HG02938 (cell line): ENCODE results near the gene RND2.
"Not testable (repeated sequence)": the region's sequence is repeated elsewhere in the genome, so short reads cannot be mapped to it uniquely, and the experiment has no call there.

Source experiments
- ATAC-seq: cut with Tn5 transposase; IDR thresholded peaks from one replicate; pipeline ENCODE4 v1.9.1; 2021; ENCODE audit warnings: mild to moderate bottlenecking, moderate library complexity; ENCODE audit not compliant: unreplicated experiment

The RND2 gene

GRCh38 chr17:43025766-43026537 lies 921 bp downstream of the RND2 start:
- ATAC-seq, result no peak

- no peak for ATAC-seq
These were observed 1.6 kb downstream of the RND2 start for GRCh38 chr17:43026595-43026994.

DNA sequence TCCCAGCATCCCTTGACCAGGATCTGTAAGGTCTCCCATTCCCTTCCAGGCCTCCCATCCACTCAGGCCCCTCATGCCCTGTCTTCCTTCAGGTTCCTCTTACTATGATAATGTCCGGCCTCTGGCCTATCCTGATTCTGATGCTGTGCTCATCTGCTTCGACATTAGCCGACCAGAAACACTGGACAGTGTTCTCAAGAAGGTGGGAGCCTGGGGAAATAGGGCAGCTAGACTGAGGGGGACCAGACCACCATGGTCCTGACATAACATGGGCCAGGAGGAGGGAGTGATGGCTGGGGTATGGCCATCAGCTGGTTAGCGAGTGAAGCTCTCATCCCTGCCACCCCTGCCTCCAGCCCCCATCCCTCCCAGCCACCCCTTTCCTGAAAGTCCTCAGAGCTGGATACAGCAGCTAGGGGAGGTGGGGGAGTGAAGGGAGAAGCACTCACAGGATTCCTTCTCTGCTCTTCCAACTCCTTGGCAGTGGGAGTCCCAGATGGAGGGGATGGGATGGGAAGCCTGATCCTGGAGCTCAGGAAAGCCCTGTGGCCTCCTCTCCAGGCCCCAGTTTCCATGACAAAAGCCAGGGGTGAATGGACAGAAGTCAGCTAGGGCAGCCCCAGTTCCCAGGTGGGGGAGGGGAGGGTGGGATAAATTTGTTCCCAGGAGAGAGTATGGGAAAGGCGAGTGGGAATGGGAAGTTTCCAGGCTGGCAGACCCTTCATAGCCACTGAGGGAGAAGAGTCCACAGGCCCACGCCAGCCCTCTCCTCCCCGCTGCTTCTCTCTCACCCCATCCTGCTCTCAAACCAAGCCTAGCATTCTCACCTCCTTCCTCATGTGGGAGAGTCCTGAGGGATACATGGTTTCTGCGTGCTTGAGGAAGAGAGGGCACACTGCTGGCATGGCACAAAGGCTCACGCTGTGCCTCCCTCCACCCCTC lies 2.3 kb downstream of the RND2 start:
- ATAC-seq, result no peak

DNA sequence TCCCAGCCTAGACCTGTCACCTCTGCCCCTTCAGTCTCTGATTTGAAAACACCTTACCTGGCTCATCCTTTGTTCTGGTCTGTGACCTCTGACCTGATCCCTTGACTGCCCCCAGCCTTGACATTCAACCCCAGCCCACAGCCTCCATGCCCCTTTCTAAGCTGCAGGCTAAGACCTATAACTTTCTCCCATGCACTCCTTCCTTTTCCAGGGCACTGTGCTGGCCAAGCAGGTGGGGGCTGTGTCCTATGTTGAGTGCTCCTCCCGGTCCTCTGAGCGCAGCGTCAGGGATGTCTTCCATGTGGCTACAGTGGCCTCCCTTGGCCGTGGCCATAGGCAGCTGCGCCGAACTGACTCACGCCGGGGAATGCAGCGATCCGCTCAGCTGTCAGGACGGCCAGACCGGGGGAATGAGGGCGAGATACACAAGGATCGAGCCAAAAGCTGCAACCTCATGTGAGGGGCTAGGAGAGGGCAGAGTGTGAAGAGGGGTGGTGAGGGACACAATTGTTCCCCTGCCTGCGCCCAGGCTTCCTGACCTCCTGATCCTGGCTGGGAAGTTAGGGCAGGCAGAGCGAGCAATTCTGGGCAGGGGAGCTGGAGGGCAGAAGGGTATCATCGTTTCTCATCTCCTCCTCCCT lies 3.3 kb downstream of the RND2 start:
- no peak for ATAC-seq

DNA sequence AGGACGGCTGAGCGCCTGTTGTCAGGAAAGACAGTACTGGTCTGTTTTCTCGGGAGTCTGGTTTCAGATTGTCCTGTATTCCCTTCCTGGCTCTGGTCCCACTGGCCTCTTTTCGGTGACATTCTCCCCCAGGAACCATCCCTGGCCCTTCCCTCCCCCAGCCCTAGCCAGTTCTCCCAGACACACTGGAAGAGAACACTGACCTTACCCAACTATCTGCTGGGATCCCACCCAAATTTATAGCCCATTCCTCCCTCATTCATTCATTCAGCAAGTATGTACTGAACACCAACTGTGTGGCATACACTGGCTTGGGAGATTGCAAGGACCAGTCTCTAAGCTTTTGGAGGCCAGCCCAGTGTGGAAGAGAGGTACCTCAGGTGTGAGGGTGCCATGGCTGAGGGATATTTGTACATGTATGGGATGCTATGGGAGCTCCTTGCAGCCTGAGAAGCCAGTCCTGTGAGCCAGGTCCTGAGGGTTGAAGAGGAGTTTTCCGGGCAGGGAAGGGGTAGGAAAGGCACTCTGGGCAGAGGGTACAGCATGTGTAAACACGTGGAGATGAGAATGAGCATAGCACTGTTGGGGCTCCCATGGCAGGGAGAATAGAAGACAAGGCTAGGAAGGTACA lies 5.2 kb downstream of the RND2 start:
- ATAC-seq, result no peak

- no peak for ATAC-seq
These were observed 6.6 kb downstream of the RND2 start for GRCh38 chr17:43031666-43032065.

GRCh38 chr17:43033948-43034881 lies 9.2 kb downstream of the RND2 start:
- no peak for ATAC-seq

DNA sequence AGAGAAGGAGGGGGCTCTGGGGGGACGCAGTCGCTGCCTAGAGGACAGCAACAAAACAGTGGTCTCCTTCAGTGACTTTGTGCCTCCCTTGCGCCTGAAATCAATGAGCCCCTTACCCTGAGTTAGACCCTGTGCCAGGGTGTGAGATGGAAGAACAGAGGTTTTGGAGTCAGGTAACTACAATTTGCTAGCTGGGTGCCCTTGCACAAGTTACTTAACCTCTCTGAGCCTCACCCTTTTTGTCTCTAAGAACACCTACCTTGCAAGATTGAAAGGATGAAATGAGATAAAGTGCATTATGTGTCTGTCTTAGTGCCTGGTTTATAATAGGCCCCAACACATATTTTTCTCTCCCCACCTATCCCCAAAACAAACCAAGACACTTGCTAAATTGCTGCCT lies 9.9 kb downstream of the RND2 start:
- ATAC-seq, result no peak

DNA sequence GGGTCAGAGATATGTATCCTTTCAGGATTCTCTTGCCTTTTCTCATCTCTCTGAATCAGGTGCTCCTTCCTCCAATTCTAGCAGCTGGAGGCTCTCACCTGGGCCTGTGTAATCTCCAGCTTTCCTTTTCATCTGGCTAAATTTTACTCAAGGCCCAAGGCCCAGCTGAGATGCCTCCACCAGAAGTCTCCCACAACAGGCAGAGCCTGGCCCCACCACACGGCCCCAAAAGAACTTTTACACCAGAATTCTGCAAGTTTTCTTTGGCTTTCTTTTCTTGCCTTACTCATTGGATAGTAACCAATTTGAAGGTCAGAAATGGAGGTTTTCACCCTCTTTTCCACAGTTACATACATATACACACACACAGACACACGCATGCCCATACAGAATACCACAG lies 14.6 kb downstream of the RND2 start:
- no peak for ATAC-seq

DNA sequence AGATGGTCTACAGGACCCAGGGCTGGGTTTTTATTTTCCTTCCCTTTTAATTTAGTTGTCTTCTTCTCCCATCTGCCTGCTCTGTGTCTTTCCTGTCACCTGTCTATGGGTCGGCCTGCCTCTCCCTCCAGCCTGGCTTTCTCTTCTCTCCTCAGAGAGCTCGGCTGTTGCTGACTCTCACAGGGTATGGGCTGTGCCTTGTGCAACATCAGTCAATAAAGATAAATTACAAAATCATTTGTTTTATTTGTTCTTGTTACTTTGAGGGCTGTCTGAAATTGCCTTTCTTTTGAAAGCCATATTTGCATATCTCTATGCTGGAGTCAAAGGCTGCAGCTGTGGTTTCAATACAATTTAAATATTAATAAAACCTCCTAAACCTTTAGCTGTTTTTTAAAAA lies 15.6 kb downstream of the RND2 start:
- no peak for ATAC-seq

- ATAC-seq, result no peak
These were observed 17.1 kb downstream of the RND2 start for GRCh38 chr17:43042025-43042628.

GRCh38 chr17:43043307-43043706 lies 18.3 kb downstream of the RND2 start:
- no peak for ATAC-seq

DNA sequence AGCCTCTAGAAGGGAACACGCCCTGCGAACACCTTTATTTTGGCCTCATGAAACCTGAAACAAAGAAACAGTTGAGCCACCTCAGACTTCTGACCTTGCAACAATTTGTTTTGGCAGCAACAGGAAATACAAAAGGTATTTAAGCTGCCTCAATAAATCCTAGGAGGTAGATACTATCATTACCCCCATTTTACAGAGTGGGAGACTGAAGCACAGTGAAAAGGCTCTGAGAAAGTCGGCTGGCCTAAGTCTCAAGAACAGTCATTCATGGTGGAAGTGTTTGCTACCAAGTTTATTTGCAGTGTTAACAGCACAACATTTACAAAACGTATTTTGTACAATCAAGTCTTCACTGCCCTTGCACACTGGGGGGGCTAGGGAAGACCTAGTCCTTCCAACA lies 19.0 kb downstream of the RND2 start:
- no peak for ATAC-seq

DNA sequence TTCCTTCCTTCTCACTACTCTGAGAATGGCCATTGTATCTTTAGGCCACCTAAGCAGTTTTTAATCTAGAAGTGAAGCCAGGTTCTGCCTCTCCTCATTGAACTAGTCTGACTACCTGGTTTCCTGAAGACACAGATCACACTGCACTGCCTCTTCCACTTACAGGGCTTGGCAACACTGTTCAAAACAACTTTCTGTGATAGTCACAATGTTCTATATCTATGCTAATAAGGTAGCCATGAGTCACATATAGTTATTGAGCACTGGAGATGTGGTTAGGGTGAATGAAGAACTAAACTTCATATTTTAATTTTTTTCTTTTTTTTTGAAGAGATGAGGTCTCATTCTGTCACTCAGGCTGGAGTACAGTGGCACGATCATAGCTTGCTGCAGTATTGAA lies 26.9 kb downstream of the RND2 start:
- ATAC-seq, result no peak

DNA sequence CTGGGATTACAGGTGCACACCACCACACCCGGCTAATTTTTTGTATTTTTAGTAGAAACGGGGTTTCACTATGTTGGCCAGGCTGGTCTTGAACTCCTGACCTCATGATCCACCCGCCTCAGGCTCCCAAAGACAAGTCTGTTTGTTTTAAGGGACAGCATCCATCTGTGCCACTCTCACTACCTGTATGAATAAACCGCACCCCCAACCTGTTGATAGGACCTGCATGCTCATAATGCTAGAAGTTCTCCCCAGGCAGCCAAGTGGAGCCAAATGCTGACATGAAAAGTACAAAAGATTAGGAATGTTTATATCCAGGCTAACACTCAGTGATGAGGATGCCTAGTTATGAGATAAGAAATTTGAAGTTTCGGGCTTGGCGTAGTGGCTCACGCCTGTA lies 28.0 kb downstream of the RND2 start:
- not testable (repeated sequence) for ATAC-seq

DNA sequence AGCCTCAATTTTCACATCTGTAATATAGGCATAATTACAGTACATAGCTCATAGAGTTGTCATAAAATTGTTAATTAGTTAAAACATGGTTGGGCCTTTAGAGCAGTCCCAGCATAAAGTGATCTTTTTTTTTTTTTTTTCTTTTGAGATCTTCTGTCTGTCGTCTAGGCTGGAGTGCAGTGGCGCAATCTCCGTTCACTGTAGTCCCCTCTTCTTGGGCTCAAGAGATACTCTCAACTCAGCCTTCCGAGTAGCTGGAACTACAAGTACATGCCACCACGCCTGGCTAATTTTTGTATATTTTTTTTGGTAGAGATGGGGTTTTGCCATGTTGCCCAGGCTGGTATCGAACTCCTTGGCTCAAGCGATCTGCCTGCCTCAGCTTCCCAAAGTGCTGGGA lies 31.0 kb downstream of the RND2 start:
- ATAC-seq, result no peak

- ATAC-seq, result no peak
These were observed 38.1 kb downstream of the RND2 start for GRCh38 chr17:43062984-43063638.

GRCh38 chr17:43068570-43069367 lies 43.7 kb downstream of the RND2 start:
- ATAC-seq, result no peak
